ENCODE measurements around the gene AUTS2.

DNA sequence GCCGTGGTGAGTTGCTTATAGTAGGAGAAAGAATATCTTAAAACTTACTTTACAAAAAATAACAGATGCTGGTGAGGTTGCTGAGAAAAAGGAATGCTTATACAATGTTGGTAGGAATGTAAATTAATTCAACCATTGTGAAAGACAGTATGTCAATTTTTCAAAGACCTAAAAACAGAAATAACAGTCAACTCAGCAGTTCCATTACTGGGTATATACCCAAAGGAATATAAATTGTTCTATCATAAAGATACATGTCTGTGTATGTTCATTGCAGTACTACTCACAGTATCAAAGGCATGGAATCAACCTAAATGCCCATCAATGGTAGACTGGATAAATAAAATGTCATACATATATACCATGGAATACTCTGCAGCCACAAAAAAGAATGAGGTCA lies 420.4 kb downstream of the AUTS2 start:
- TF ChIP-seq ZNF274 (IDR thresholded peaks at IDR 0.05; ENCODE audit: low read depth, low read length): no peak
- no peak for TF ChIP-seq SUZ12 (IDR thresholded peaks at IDR 0.05; ENCODE audit: extremely low read depth, insufficient read depth, insufficient read length)
